Measurements from ENCODE around the gene ETV6. TPM values are rescaled to one million over a fixed set of nuclear protein-coding genes. Genes with fewer than 3 reads are reported as not detected.

The ETV6 gene
- total and polyA plus RNA-seq, 9 of the 15 experiments (the other 6 are each of a cell fraction or from before 2014, with no cell fraction given), result 0.81 to 12.7 (median 4.1) TPM

GRCh38 chr12:11666131-11667050, 16.9 kb downstream of the ETV6 start:
- Histone ChIP-seq H3K9ac (ENCODE audit: insufficient read depth in 1 of 2, low read depth in 2 of 2, low read length in 2 of 2) (no peak overlapping the region), H3K27ac (ENCODE audit: extremely low read depth, low read depth, low read length) (no peak overlapping the region), H3K36me3 (ENCODE audit: control insufficient read depth, insufficient read depth, low read length) (no peaks in the 10 kb centered on the region; the same call in 2 of the 3 replicates), H4K20me1 (replicated peaks; ENCODE audit: control insufficient read depth, insufficient read depth, low read length) (no peaks in the 10 kb centered on the region), H3K9me1 (ENCODE audit: control insufficient read depth, insufficient read depth, low read length) (no peaks in the 10 kb centered on the region), H3K4me2 (ENCODE audit: insufficient read depth, low read length) (no peak overlapping the region), H3K27me3 (ENCODE audit: control insufficient read depth in 2 of 2, insufficient read depth in 2 of 2, low read length in 2 of 2) (no peaks in the 10 kb centered on the region), H3K79me2 (ENCODE audit: control insufficient read depth, insufficient read depth, low read length) (peaks cover 10% of the 10 kb centered on the region; the same call in 2 of the 3 replicates), H2AFZ (ENCODE audit: low read depth, low read length) (no peak overlapping the region), H3K4me3 (no peak overlapping the region), H3K4me1 (replicated peaks in 1 of 2; ENCODE audit: control insufficient read depth in 2 of 2, insufficient read depth in 2 of 2, low read length in 2 of 2) (peaks cover 0 to 5% of the 10 kb centered on the region in 2 experiments; a peak in 1 of 5 replicates), H3K9me3 (replicated peaks; ENCODE audit: control insufficient read depth, insufficient read depth, low read depth, low read length) (no peaks in the 10 kb centered on the region)
- WGBS (ENCODE audit: insufficient coverage, low coverage, missing lambda C conversion rate), result 72% methylated on average over 12 of the region's 13 CpGs
- in situ Hi-C loops (cut with MboI) (no loop called here), intact Hi-C loops (cut with micrococcal nuclease) (no loop called here)
- ChIA-PET POLR2A (interaction anchor here (0.7 to 0.8 kb wide), 2 partner anchors 8 to 9 kb away, joined by 3 read pairs; no protein-coding TSS in a partner anchor), CTCF (ENCODE audit: low intra/inter-chr PET ratio) (no interaction called here)
- no TSS peak for BruUV-seq (replicated peaks)
- no peak for FAIRE-seq
- no peak for ATAC-seq
- TF ChIP-seq SIX5 (IDR thresholded peaks at IDR 0.05; ENCODE audit: borderline replicate concordance in 1 of 2, insufficient read depth in 1 of 2, low read depth in 1 of 2, low read length in 2 of 2), result no peak
- TF ChIP-seq ADNP (tag; IDR thresholded peaks at IDR 0.05), result no peak
- no peak for TF ChIP-seq RBM22 (IDR thresholded peaks at IDR 0.05; ENCODE audit: low read depth, low read length, poor library complexity, severe bottlenecking)
- TF ChIP-seq MLLT1 (IDR thresholded peaks at IDR 0.05), result no peak
- TF ChIP-seq PATZ1 (CRISPR knock-in tag; IDR thresholded peaks at IDR 0.05; ENCODE audit: borderline replicate concordance), result no peak
- TF ChIP-seq ZNF398 (CRISPR knock-in tag; IDR thresholded peaks at IDR 0.05), result no peak
- TF ChIP-seq ZNF311 (CRISPR knock-in tag; IDR thresholded peaks at IDR 0.05), result no peak
- TF ChIP-seq RFX5 (IDR thresholded peaks at IDR 0.05; ENCODE audit: low read depth, low read length), result no peak
- TF ChIP-seq POLR3G (IDR thresholded peaks at IDR 0.05; ENCODE audit: extremely low read depth, insufficient read length, insufficient replicate concordance), result no peak
- no peak for TF ChIP-seq TCFL5 (CRISPR knock-in tag; conservative IDR thresholded peaks at IDR 0.05)
- no peak for TF ChIP-seq NR3C1 (CRISPR knock-in tag; IDR thresholded peaks at IDR 0.05)
- DNase-seq (ENCODE audit: extremely low read depth in 1 of 4, low spot score in 3 of 4), result no peak
